GM06990 (cell line): Measurements from ENCODE around the gene CCNK.

Experiments used
- DNase-seq: peaks from one replicate; pipeline ENCODE4 v3.0.0-alpha.2; 2011; ENCODE audit not compliant: insufficient read length; ENCODE audit errors: extremely low read depth
- H3K27me3 ChIP-seq: replicated peaks from 2 replicates; pipeline ENCODE4 v1.6.0; 2011; ENCODE audit warnings: low read length; ENCODE audit not compliant: control insufficient read depth, insufficient read depth
- H3K36me3 ChIP-seq: 2 replicates; pipeline ENCODE4 v1.5.1; 2011; ENCODE audit warnings: low read length; ENCODE audit not compliant: control insufficient read depth, insufficient read depth
- H3K4me3 ChIP-seq: replicated peaks from 2 replicates; pipeline ENCODE4 v1.5.1; 2011; ENCODE audit warnings: low read depth, mild to moderate bottlenecking, control low read depth, low read length
- CTCF ChIP-seq: IDR thresholded peaks from 2 replicates; pipeline ENCODE4 v1.5.1; 2011; ENCODE audit warnings: low read length, control low read depth, mild to moderate bottlenecking, inconsistent platforms; ENCODE audit not compliant: insufficient read depth, poor library complexity, severe bottlenecking

Gene CCNK

DNA sequence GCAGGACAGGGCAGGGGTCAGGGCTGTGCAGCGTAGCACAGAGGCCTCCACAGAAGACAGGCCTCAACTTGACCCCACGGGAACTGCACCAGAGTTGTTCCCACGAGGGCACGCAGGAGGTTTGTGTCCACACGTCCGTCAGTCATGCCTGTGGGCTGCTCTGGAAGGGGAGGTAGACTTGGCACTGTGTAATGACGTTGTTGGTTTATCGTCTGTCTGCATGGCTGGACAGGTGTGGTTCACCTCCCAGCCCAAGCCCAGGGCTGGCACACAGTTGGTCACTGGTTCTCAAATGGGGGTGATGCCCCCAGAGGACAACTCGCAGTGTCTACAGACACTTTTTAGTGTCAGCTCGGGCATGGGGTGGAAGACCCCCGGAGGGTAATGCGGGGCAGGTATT is 45.8 kb downstream of the CCNK start:
- DNase-seq: no peak
- Histone ChIP-seq H3K27me3 (peaks cover 2% of the 10 kb centered on the region; the same call in 1 of the 2 replicates), H3K36me3 (no peaks in the 10 kb centered on the region), H3K4me3 (no peak overlapping the region)
- TF ChIP-seq CTCF: no peak

DNA sequence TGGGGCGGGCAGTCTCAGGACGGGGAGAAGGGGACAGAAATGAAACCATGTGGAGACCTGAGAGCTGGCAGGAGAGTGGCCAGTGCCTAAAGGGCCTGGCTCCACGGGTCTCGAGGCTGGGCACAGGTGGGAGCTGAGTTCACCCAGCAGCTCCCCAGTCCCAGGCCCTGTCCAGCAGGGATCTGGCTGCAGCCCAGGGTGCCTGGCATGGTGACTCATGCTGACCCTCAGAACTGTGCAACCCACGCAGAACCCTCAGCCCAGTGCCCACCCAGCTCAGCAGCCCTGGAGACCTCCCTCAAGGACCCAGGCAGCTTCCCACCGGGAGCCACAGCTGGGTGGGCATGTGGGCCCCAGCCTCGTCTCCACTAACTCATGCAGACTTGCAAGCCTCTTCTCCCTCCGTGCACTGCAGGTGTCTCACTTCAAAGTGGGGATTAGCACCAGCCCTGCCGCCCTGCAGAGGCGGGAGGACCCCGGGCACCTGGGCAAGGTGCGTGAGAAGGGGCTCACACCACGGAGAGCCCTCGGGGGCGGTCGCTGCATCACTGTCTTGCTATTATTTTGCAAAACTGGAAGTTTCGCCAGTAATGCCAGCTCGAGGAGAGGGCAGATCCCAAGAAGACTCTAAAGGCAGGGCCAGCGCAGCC is 46.3 kb downstream of the CCNK start:
- TF ChIP-seq CTCF: no peak
- Histone ChIP-seq H3K27me3 (peaks cover 2% of the 10 kb centered on the region; the same call in 1 of the 2 replicates), H3K4me3 (no peak overlapping the region), H3K36me3 (no peaks in the 10 kb centered on the region)
- DNase-seq: no peak

DNA sequence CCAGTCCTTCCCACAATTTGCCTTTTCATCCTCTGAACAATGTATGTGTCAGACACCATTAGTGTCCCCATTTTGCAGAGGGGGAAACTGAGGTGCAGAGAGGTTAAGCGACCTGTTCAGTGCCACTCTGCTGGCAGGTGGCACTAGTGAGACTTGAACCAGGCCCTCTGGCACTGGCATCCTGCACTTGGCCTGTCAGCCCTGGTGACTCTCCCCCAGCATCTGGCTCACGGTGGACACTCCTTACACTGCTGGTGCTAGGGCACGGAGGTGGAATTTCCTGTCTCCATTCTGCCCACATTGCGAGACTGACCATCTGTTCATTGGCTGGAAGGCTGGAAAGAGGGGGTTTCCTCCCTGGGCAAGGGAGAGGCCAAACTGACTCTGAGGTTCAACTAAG is 48.7 kb downstream of the CCNK start:
- TF ChIP-seq CTCF: no peak
- DNase-seq: no peak
- H3K4me3 ChIP-seq: no peak overlapping the region
- peaks cover 4% of the 10 kb centered on the region; the same call in 1 of the 2 replicates for H3K27me3 ChIP-seq
- H3K36me3 ChIP-seq: no peaks in the 10 kb centered on the region

- Histone ChIP-seq H3K4me3 (no peak overlapping the region), H3K27me3 (peaks cover 4% of the 10 kb centered on the region; the same call in 1 of the 2 replicates), H3K36me3 (no peaks in the 10 kb centered on the region)
- no peak for DNase-seq
- TF ChIP-seq CTCF: no peak
These were observed 49.4 kb downstream of the CCNK start for GRCh38 chr14:99530407-99531155.

DNA sequence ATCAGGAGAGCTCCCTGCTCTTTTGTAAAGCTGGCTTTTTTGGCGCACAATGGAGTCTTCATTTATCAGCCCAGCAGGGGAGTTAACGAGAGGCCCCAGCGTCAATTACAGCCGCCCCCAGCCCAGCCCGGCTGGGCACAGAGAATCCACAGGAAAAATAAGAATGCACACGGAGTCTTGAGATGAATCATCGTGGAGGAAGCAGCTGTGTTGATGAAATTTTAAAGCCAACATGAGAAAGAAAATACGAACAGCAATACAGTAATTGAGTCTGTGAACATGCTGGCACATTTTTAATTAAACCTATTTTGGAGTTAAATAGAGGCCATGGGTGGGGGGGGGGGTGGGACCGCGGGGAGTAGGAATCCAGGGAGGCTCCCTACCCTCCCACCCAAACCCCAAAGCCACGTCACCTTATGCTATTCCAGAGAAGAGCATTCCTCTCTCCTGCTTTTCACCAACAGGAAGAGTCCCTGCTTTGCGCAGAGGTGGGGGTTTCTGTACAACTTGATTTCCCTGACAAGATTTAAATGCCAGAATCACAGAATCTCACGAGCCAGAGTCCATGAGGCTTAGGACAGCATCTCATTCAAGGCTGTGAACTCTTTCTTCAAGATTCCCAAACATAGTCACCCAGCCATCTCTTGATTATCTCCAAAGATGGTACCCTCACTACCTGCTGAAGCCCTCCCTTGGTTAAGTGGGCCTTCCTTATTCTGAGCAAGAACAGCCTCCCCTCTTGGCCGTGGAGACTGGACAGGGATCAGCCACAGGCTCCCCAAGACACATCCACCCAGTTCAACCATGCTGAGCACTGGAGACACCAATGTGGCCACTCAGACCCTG is 50.3 kb downstream of the CCNK start:
- H3K4me3 ChIP-seq: no peak overlapping the region
- DNase-seq: no peak
- TF ChIP-seq CTCF: no peak

More for the DNA sequence above, 50.3 kb downstream of the CCNK start:
- Histone ChIP-seq H3K27me3 (peaks cover 4% of the 10 kb centered on the region; the same call in 1 of the 2 replicates), H3K36me3 (no peaks in the 10 kb centered on the region)
